CD14-positive monocyte (primary cell): ENCODE measurements around the gene NAT16. TPM values are rescaled to one million over a fixed set of nuclear protein-coding genes. Genes with fewer than 3 reads are reported as not detected.
A peak's percentile ranks its signal among the peaks of the same experiment; 100 is the strongest.

ENCODE experiments used
- DNase-seq, 3 donors: peaks; one replicate each; pipeline ENCODE4 v3.0.0-alpha.2; 2011 to 2022
- H2AFZ ChIP-seq: 2 replicates; pipeline ENCODE4 v1.6.0; 2012; ENCODE audit warnings: mild to moderate bottlenecking, low read depth, low read length, inconsistent platforms; ENCODE audit not compliant: insufficient read depth, poor library complexity, severe bottlenecking
- H3K27ac ChIP-seq, 2 donors: 1 replicate in 1 of 2; 2 replicates in 1 of 2; pipeline ENCODE4 v1.5.1; 2012 to 2013; ENCODE audit warnings: low read length in 2 of 2, control low read depth in 1 of 2, inconsistent platforms in 1 of 2, low read depth in 1 of 2, mild to moderate bottlenecking in 1 of 2
- H3K27me3 ChIP-seq, 2 donors: one replicate each; pipeline versions ENCODE4 v1.6.0 to v1.6.1; 2011 to 2013; ENCODE audit warnings: low read length in 2 of 2; ENCODE audit not compliant: control insufficient read depth in 2 of 2, insufficient read depth in 2 of 2
- H3K36me3 ChIP-seq, 2 donors: replicated peaks in 1 of 2; 1 replicate in 1 of 2; 2 replicates in 1 of 2; pipeline versions ENCODE4 v1.5.1 to v1.6.1; 2012 to 2013; ENCODE audit warnings: low read length in 2 of 2, control low read depth in 1 of 2, inconsistent platforms in 1 of 2, mild to moderate bottlenecking in 1 of 2; ENCODE audit not compliant: insufficient read depth in 2 of 2, control insufficient read depth in 1 of 2
- H3K4me1 ChIP-seq, 2 donors: 1 replicate in 1 of 2; 2 replicates in 1 of 2; pipeline versions ENCODE4 v1.5.1 to v1.6.1; 2012 to 2013; ENCODE audit warnings: low read length in 2 of 2, control low read depth in 1 of 2, inconsistent platforms in 1 of 2, mild to moderate bottlenecking in 1 of 2, moderate library complexity in 1 of 2; ENCODE audit not compliant: insufficient read depth in 2 of 2, control insufficient read depth in 1 of 2
- H3K4me2 ChIP-seq: replicated peaks from 2 replicates; pipeline ENCODE3; 2012; ENCODE audit warnings: low read length, moderate library complexity, mild to moderate bottlenecking; ENCODE audit not compliant: poor library complexity, severe bottlenecking; ENCODE audit errors: extremely low read depth
- H3K4me3 ChIP-seq, 3 experiments: fragments of 200-600 bp in 1 of 3; sonication (generic) in 1 of 3; replicated peaks in 1 of 3; 1 replicate in 2 of 3; 2 replicates in 1 of 3; pipeline ENCODE4 v1.5.1; 2011 to 2013; ENCODE audit warnings: low read length in 3 of 3, mild to moderate bottlenecking in 3 of 3, control low read depth in 2 of 3, low read depth in 2 of 3, inconsistent platforms in 1 of 3, moderate library complexity in 1 of 3
- H3K79me2 ChIP-seq: 2 replicates; pipeline ENCODE4 v1.6.0; 2012; ENCODE audit warnings: mild to moderate bottlenecking, control low read depth, inconsistent platforms, low read length, moderate library complexity; ENCODE audit not compliant: insufficient read depth
- H3K9ac ChIP-seq: 2 replicates; pipeline ENCODE4 v1.6.0; 2017; ENCODE audit warnings: low read length, mild to moderate bottlenecking; ENCODE audit not compliant: insufficient read depth, poor library complexity, severe bottlenecking
- H3K9me3 ChIP-seq, 2 donors: replicated peaks in 1 of 2; 1 replicate in 1 of 2; 2 replicates in 1 of 2; pipeline versions ENCODE4 v1.5.1 to v1.6.1; 2012 to 2013; ENCODE audit warnings: low read length in 2 of 2, control low read depth in 1 of 2; ENCODE audit not compliant: control insufficient read depth in 1 of 2, insufficient read depth in 1 of 2
- H4K20me1 ChIP-seq: 2 replicates; pipeline ENCODE4 v1.6.0; 2012; ENCODE audit warnings: mild to moderate bottlenecking, low read length, control low read depth, moderate library complexity; ENCODE audit not compliant: insufficient read depth
- H3K27ac Mint-ChIP-seq, 7 donors: one replicate each; pipeline ENCODE4 v1.8.0; 2020; ENCODE audit warnings: mild to moderate bottlenecking in 7 of 7, mixed read lengths in 7 of 7, moderate library complexity in 6 of 7, inconsistent platforms in 2 of 7
- H3K27me3 Mint-ChIP-seq, 3 donors: one replicate each; pipeline ENCODE4 v1.8.0; 2021 to 2022; ENCODE audit warnings: low read depth in 3 of 3, mild to moderate bottlenecking in 3 of 3, mixed read lengths in 3 of 3, moderate library complexity in 3 of 3, inconsistent platforms in 1 of 3
- H3K36me3 Mint-ChIP-seq, 2 donors: one replicate each; pipeline ENCODE4 v1.8.0; 2020; ENCODE audit warnings: mixed read lengths in 2 of 2, inconsistent platforms in 1 of 2, mild to moderate bottlenecking in 1 of 2
- H3K4me1 Mint-ChIP-seq: one replicate; pipeline ENCODE4 v1.8.0; 2020; ENCODE audit warnings: mild to moderate bottlenecking, mixed read lengths
- H3K4me3 Mint-ChIP-seq, 2 donors: one replicate each; pipeline ENCODE4 v1.8.0; 2020; ENCODE audit warnings: mild to moderate bottlenecking in 2 of 2, mixed read lengths in 2 of 2, moderate library complexity in 1 of 2
- H3K9me3 Mint-ChIP-seq, 7 donors: one replicate each; pipeline ENCODE4 v1.8.0; 2020 to 2022; ENCODE audit warnings: mixed read lengths in 7 of 7, mild to moderate bottlenecking in 6 of 7, moderate library complexity in 6 of 7, inconsistent platforms in 2 of 7
- WGBS: methylation state at CpG from one replicate; pipeline ENCODE4 v1.1.5; 2013; ENCODE audit warnings: missing lambda C conversion rate; ENCODE audit not compliant: insufficient coverage; 5-methylcytosine and 5-hydroxymethylcytosine counted together
- intact Hi-C, 2 donors: fragments of 100-400 bp; cut with micrococcal nuclease; formaldehyde crosslinking; loops; one replicate each; pipeline versions ENCODE4 v1.15.0 to v1.15.1; 2023
- polyA plus RNA-seq, 3 donors: library from polyadenylated mRNA; depleted of rRNA in 1 of 3; unstranded in 2 of 3; stranded (reverse) in 1 of 3; fragments of 300-500 nt in 2 of 3; fragments of >200 nt in 1 of 3; fragmentation: Illumina TruSeq in 2 of 3; gene quantifications; 1 replicate in 2 of 3; 2 replicates in 1 of 3; pipeline ENCODE4 v1.2.3, GENCODE V29; 2012 to 2021
- TF ChIP-seq, protein P1 (sequence below): fragments of 200-600 bp; IDR thresholded peaks from one replicate; pipeline ENCODE4 v1.8.0; 2022; ENCODE audit warnings: antibody characterized with exemption, mild to moderate bottlenecking

Gene NAT16
- polyA plus RNA-seq, 3 donors: not detected

DNA sequence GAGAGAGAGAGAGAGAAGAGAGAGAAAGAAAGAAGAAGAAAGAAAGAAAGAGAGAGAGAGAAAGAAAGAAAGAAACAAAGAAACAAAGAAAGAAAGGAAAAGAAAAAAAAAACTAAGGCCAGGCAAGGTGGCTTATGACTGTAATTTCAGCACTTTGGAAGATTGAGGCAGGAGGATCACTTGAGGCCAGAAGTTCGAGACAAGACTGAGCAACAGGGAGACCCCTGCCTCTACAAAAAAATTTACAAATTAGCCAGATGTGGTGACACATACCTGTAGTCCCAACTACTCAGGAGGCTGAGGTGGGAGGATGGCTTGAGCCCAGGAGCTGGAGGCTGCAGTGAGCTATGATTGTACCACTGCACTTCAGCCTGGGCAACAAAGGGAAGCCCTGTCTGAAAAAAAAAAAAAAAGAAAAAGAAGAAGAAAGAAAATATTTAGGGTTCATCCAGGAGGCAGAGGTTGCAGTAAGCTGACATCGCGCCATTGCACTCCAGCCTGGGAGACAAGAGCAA lies 50.4 kb downstream of the NAT16 start:
- H3K9me3 Mint-ChIP-seq: peaks cover 0 to 2% (median 0%) of the 10 kb centered on the region in 7 donors
- H3K9ac ChIP-seq: no peak overlapping the region
- H2AFZ ChIP-seq: no peak overlapping the region
- intact Hi-C loops: no loop called here
- peaks cover 33% of the 10 kb centered on the region for H3K4me1 Mint-ChIP-seq
- no peaks in the 10 kb centered on the region for H3K79me2 ChIP-seq
- peaks cover 0 to 2% of the 10 kb centered on the region in 2 donors for H3K36me3 Mint-ChIP-seq
- peak overlapping the region in 1 of 2 donors; percentile 52 for H3K4me3 Mint-ChIP-seq
- H3K4me1 ChIP-seq: peaks cover 26 to 30% of the 10 kb centered on the region in 2 donors
- no peaks in the 10 kb centered on the region for H3K9me3 ChIP-seq
- TF ChIP-seq, protein P1, sequence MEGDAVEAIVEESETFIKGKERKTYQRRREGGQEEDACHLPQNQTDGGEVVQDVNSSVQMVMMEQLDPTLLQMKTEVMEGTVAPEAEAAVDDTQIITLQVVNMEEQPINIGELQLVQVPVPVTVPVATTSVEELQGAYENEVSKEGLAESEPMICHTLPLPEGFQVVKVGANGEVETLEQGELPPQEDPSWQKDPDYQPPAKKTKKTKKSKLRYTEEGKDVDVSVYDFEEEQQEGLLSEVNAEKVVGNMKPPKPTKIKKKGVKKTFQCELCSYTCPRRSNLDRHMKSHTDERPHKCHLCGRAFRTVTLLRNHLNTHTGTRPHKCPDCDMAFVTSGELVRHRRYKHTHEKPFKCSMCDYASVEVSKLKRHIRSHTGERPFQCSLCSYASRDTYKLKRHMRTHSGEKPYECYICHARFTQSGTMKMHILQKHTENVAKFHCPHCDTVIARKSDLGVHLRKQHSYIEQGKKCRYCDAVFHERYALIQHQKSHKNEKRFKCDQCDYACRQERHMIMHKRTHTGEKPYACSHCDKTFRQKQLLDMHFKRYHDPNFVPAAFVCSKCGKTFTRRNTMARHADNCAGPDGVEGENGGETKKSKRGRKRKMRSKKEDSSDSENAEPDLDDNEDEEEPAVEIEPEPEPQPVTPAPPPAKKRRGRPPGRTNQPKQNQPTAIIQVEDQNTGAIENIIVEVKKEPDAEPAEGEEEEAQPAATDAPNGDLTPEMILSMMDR: no peak
- H4K20me1 ChIP-seq: no peaks in the 10 kb centered on the region
- no peak overlapping the region for H3K27ac Mint-ChIP-seq
- H3K4me2 ChIP-seq: no peak overlapping the region
- no peak for DNase-seq
- peaks cover 4 to 26% of the 10 kb centered on the region in 2 donors for H3K27me3 ChIP-seq
- H3K36me3 ChIP-seq: no peaks in the 10 kb centered on the region
- H3K27me3 Mint-ChIP-seq: peaks cover 31 to 67% (median 53%) of the 10 kb centered on the region in 3 donors
- WGBS: no CpG with 5 or more reads among the region's 3 CpGs
- no peak overlapping the region for H3K4me3 ChIP-seq
- H3K27ac ChIP-seq: no peak overlapping the region

DNA sequence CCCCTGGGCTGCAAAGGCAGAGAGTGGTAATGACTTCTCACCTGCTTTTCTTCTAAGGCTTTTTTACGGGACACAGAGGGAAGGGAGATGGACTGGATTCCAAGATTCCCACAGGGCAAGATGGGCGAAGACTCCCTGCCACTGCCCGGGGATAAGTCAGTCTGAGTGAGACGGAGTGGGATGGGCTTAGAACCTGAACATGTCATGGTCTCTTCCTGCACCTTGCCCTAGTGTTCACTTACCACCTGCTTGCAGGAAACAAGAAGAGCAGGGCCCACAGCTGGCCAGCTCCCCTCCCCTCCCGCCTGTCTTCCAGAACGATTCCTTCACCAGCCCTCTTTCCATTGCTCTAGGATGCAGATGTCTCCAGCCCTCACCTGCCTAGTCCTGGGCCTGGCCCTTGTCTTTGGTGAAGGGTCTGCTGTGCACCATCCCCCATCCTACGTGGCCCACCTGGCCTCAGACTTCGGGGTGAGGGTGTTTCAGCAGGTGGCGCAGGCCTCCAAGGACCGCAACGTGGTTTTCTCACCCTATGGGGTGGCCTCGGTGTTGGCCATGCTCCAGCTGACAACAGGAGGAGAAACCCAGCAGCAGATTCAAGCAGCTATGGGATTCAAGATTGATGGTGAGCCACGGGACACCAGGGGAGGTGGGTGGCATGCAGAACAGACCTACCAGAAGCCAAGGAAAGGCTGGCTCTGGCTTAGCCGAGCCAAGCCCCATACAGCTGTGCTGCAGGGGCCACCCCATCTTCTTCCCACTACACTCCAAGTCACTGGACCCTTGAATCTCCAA lies 51.9 kb downstream of the NAT16 start:
- no peaks in the 10 kb centered on the region for H3K79me2 ChIP-seq
- no peak overlapping the region for H3K4me2 ChIP-seq
- Mint-ChIP-seq H3K4me1 (peaks cover 29% of the 10 kb centered on the region), H3K4me3 (peak overlapping the region in 1 of 2 donors; percentile 11), H3K36me3 (peaks cover 0 to 2% of the 10 kb centered on the region in 2 donors), H3K27me3 (peaks cover 31 to 68% (median 58%) of the 10 kb centered on the region in 3 donors), H3K27ac (no peak overlapping the region), H3K9me3 (peaks cover 0 to 2% (median 0%) of the 10 kb centered on the region in 7 donors)
- intact Hi-C loops: no loop called here
- TF ChIP-seq, protein P1: no peak
- H4K20me1 ChIP-seq: no peaks in the 10 kb centered on the region
- no peaks in the 10 kb centered on the region for H3K36me3 ChIP-seq
- H3K27ac ChIP-seq: no peak overlapping the region
- DNase-seq: no peak
- no peak overlapping the region for H2AFZ ChIP-seq
- H3K9ac ChIP-seq: no peak overlapping the region
- H3K9me3 ChIP-seq: no peaks in the 10 kb centered on the region
- H3K4me3 ChIP-seq: no peak overlapping the region
- 84% methylated on average over 13 of the region's 14 CpGs for WGBS
- peaks cover 4 to 26% of the 10 kb centered on the region in 2 donors for H3K27me3 ChIP-seq
- peaks cover 24 to 28% of the 10 kb centered on the region in 2 donors for H3K4me1 ChIP-seq
